NOMO-1 (cell line): ENCODE results near the gene NACAD.
"Not testable (repeated sequence)": the region's sequence is repeated elsewhere in the genome, so short reads cannot be mapped to it uniquely, and the experiment has no call there.

ENCODE experiments used
- DNase-seq, 2 experiments: peaks; one replicate each; lab custom pipeline; 2025; ENCODE audit not compliant: unreplicated experiment in 2 of 2; lab: John Stamatoyannopoulos, UW

NACAD gene

DNA sequence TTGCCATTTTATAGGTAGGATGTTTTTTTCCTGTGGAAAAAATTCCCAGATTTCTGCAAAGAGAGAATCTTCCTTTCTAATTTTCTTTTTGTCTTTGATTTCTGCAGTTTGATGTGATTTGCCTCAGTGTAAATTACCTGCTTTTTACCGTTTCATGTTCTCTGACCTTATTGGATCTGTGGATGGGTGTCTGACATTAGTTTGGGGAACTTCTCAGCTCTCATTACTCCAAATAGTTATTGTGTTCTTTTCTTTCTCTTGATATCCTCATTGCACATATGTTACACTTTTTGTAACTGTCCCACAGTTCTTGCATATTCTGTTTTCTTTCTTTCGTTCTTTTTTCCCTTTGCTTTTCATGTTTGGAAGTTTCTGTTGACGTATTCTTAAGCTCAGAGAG is 28.5 kb downstream of the NACAD start:
- no peak for DNase-seq

- no peak for DNase-seq
These were observed 30.9 kb downstream of the NACAD start for GRCh38 chr7:45057878-45058277.

DNA sequence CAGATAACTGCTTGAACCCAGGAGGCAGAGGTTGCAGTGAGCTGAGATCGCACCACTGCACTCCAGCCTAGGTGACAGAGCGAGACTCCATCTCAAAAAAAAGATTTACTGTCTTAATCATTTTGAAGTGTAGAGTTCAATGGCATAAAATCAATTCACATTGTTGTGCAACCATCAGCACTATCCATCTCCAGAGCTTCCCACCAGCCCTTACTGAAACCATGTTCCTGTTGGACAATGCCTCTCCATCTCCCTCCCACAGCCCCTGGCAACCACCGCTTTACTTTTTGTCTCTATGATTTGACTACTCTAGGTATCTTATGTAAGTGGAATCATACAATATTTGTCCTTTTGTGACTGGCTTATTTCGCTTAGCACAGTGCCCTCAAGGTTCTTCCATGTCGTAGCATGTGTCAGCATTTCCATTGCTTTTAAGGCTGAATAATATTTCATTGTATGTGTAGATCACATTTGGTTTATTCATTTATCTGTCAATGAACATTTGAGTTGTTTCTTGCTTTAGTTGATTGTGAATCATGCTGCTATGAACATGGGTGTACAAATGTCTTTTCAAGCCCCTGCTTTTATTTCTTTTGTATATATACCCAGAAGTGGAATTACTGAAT is 33.1 kb downstream of the NACAD start:
- DNase-seq = no peak

DNA sequence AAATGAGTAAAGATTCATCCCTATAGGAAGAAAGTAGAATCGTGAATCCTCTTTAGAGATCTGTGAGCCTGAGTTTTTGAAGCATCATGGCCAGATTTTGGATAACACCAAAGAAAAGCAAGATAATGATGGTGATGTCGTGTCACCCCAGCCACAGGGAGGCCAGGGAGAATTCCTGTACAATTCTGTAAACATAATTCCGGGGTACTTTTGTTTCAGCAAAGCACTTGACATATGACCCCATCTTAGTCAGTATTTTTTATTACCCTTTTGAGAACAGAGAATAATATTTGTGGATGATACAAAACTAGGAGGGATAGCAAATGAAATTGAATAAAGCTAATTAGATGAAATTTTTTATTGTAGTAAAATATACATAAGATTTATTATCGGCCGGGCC is 33.8 kb downstream of the NACAD start:
- no peak for DNase-seq

DNA sequence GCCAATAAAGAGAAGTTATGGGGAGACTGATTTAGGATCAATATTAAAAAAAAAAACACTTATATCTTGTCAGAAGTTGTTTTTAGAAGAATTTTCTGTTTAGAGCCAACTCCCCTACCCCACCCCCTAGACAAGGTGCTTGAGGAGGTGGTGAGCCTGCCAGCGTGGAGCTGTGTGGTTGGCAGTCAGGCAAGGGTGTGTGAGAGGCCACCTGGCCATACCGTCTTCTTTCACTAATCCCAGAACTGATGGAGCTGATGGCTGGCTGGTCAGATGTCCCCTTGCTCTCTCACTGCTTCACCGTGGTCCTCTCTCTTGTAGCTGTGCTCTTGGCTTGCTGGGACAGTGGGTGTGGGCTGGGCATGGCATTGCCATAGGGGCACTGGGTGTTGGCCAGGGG is 34.3 kb downstream of the NACAD start:
- no peak for DNase-seq

GRCh38 chr7:45053941-45054340 is 34.8 kb downstream of the NACAD start:
- no peak for DNase-seq

- no peak for DNase-seq
These were observed 35.4 kb downstream of the NACAD start for GRCh38 chr7:45053401-45053800.

DNA sequence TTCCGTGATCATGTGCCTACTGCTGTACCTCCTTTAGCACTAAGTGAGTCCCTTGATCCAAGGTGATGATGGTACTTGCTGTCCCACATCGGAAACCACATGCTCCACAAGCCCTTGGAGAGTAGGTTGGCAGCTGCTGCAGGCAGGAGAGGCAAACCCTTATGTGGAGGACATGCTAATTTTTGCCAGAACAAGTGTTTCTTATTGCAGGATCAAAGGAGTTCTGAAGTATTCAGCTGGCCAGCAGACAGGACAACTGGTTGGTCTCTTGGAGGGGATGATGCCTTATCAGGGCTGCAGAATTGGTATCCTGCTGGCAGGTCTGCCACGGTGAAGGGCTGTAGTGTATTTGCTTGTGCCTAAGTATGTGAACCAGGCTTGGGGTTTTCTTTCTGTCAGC is 36.8 kb downstream of the NACAD start:
- no peak for DNase-seq

DNA sequence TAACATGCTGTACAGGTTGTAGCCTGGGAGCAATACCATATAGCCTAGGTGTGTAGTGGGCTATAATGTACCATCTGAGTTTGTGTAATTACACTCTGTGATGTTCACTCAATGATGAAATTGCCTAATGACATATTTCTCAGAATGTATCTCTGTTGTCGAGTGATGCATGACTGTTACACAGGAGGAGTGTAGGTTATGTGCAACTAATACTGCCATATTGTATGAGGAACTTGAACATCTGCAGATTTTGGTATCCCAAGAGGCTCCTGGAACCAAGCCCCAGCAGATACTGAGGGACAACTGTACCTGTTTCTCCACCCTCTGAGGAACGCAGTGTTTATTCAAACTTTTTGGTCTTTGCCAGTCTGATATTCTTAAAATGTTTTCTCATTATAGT is 38.6 kb downstream of the NACAD start:
- no peak for DNase-seq

- DNase-seq = no peak
These were observed 40.0 kb downstream of the NACAD start for GRCh38 chr7:45048748-45049147.

DNA sequence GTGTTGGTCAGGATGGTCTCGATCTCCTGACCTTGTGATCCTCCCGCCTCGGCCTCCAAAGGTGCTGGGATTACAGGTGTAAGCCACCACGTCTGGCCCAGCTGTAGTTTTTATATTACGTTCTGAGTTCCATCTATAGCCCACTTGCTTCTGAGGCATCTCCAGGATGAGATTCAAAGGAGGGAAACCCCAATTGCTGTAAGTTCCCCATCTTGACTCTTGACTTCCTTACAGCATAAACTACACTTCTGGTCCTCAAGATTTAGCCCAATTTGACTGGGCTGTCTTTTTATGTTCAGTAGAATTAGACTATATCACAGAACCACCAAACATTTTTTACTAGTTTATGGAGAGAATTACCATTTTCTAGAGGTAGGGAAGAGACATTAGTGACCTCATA is 44.4 kb downstream of the NACAD start:
- no peak for DNase-seq

GRCh38 chr7:45039106-45039505 is 49.7 kb downstream of the NACAD start:
- no peak for DNase-seq

DNA sequence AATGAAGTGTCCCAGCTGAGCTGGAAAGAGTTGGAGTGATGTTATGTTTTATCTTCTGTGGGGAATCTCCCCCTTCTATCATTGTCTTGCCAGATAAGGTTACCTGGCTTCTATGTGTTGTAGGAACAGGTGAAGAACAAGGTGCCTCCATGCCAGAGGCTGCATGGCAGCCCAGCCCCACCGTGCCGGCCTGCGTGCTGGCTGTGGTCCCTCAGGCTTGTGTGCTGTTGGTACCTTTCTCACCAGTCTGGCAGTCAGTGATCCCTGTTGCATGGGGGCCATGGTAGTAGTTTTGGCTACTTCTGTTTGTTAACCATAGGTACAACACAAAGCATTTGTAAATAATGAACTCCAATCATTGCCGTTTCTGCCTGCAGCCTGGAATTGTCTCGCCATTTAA is 50.9 kb downstream of the NACAD start:
- no peak for DNase-seq

- DNase-seq = no peak
These were observed 52.0 kb downstream of the NACAD start for GRCh38 chr7:45036796-45037195.

DNA sequence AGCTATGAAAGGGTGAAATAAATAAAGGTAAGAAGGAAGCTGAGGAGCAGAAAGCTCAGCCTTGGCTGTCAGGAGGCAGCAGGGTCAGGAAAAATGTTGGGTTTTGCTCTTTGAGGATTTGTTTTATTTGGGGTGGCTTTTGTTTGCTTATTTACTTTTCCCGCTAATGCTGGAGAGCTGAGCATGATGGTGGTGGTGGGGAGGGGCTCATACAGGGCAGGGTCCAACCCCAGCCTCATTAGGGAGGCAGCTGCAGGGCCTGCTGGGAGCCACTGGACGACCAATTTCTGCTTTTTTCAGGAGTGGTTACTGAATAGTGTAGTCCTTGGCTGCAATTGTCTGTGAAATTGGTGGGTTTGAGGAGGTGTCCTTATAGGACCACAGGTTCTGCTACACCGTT is 52.5 kb downstream of the NACAD start:
- no peak for DNase-seq

GRCh38 chr7:45035893-45036292 is 52.9 kb downstream of the NACAD start:
- DNase-seq = no peak

GRCh38 chr7:45035371-45035770 is 53.4 kb downstream of the NACAD start:
- no peak for DNase-seq

DNA sequence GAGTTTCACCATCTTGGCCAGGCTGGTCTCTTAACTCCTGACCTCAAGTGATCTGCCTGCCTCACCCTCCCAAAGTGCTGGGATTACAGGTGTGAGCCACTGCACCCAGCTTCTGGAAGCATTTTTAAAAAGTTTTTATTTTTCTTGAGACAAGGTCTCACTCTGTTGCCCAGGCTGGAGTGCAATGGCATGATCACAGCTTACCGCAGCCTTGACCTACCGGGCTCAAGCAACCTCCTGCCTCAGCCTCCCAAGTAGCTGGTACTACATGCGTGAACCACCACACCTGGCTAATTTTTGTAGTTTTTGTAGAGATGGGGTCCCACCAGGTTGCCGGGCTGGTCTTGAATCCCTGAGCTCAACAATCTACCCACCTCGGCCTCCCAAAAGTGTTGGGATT is 54.1 kb downstream of the NACAD start:
- not testable (repeated sequence) for DNase-seq

DNA sequence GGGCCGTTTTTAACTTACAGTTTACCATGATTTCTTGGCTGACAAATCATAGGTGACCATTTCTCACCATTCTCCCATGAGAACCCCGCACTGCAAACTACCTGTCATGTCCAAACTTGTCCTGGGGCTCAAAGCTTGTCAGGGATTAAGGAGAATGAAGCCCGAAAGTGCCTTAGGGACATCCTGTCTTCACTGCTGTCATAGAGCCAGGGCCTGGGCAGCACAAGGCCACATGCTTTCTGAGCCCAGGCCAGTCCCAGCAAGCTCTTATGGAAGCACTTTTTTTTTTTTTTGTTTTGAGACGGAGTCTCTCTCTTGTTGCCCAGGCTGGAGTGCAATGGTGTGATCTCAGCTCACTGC is 54.9 kb downstream of the NACAD start:
- DNase-seq = no peak

GRCh38 chr7:45033261-45033930 is 55.4 kb downstream of the NACAD start:
- no peak for DNase-seq

DNA sequence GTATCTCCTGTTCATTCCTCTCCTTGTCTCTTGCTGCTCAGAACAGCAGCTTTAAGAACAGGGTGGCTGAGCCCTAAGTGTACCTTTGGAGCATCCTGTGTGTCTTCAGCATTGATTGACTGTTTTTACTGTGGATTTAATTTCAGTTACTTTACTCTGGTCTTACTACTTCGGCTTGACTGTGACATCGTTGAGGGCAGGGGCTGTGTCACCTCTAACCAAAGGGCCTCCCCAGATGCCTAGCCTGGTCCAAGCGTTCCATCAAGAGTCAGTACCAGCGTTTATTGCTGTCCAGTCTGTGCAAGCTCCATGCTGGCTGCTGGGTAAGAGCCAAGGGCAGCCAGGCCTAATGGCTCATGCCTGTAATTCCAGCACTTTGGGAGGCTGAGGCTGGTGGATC is 56.3 kb downstream of the NACAD start:
- no peak for DNase-seq

- DNase-seq = no peak
These were observed 56.9 kb downstream of the NACAD start for GRCh38 chr7:45031829-45032228.
